Endothelial cell of umbilical vein (primary cell): ENCODE results near the gene USP12. TPM values are rescaled to one million over a fixed set of nuclear protein-coding genes. Genes with fewer than 3 reads are reported as not detected.

Source experiments
- BruUV-seq: library from RNA; stranded (reverse); fragments of 400-500 nt; replicated peaks from 2 replicates; lab custom pipeline; 2021; lab: Mats Ljungman, UMichigan
- CTCF ChIA-PET: fragments of 300-600, 350-600 bp; sonication (Branson Sonifier 250); formaldehyde crosslinking; loops from one replicate; lab custom pipeline; 2021; ENCODE audit warnings: antibody characterized with exemption, inconsistent platforms; lab: Charles Lee
- POLR2A ChIA-PET: fragments of 300-600, 350-600 bp; sonication (Branson Sonifier 250); formaldehyde crosslinking; loops from one replicate; lab custom pipeline; 2021; ENCODE audit warnings: antibody characterized with exemption, inconsistent platforms; lab: Charles Lee
- DNase-seq: peaks from one replicate; pipeline ENCODE4 v3.0.0-alpha.2; 2011; ENCODE audit warnings: low read depth, low spot score
- FAIRE-seq: peaks from 2 replicates; lab custom pipeline; 2011; peaks lifted over from hg19 to GRCh38; lab: Jason Lieb, UNC
- H2AFZ ChIP-seq: 2 replicates; pipeline ENCODE4 v1.6.0; 2012; ENCODE audit warnings: low read depth, low read length, control low read depth, inconsistent platforms
- H3K27ac ChIP-seq: 2 replicates; pipeline ENCODE4 v1.5.1; 2011; ENCODE audit warnings: low read depth, mild to moderate bottlenecking, control low read depth, low read length, moderate library complexity; ENCODE audit not compliant: insufficient read depth
- H3K27me3 ChIP-seq, 2 experiments: 2 replicates each; pipeline versions ENCODE4 v1.6.0 to v1.6.1; 2011; ENCODE audit warnings: low read length in 2 of 2, mixed read lengths in 1 of 2; ENCODE audit not compliant: control insufficient read depth in 2 of 2, insufficient read depth in 2 of 2
- H3K36me3 ChIP-seq, 2 experiments: 2 replicates in 1 of 2; 3 replicates in 1 of 2; pipeline ENCODE4 v1.5.1; 2011; ENCODE audit warnings: low read length in 2 of 2, mild to moderate bottlenecking in 1 of 2, moderate library complexity in 1 of 2; ENCODE audit not compliant: control insufficient read depth in 2 of 2, insufficient read depth in 2 of 2; ENCODE audit errors: extremely low read depth in 1 of 2
- H3K4me1 ChIP-seq: 3 replicates; pipeline ENCODE4 v1.5.1; 2011; ENCODE audit warnings: mild to moderate bottlenecking, low read length; ENCODE audit not compliant: control insufficient read depth, insufficient read depth; ENCODE audit errors: extremely low read depth
- H3K4me2 ChIP-seq: 2 replicates; pipeline ENCODE4 v1.6.1; 2011; ENCODE audit warnings: low read length, control low read depth, mixed read lengths; ENCODE audit not compliant: insufficient read depth
- H3K4me3 ChIP-seq, 3 experiments: fragments of 200-600 bp in 1 of 3; sonication (generic), shearing (Covaris generic) in 1 of 3; replicated peaks in 1 of 3; 2 replicates each; pipeline ENCODE4 v1.5.1; 2011 to 2016; ENCODE audit warnings: control low read depth in 3 of 3, low read length in 3 of 3, mild to moderate bottlenecking in 2 of 3, inconsistent platforms in 1 of 3, low read depth in 1 of 3, moderate library complexity in 1 of 3; ENCODE audit not compliant: insufficient read depth in 1 of 3
- H3K79me2 ChIP-seq: 2 replicates; pipeline ENCODE4 v1.6.0; 2012; ENCODE audit warnings: low read length, inconsistent platforms; ENCODE audit not compliant: control insufficient read depth, insufficient read depth
- H3K9ac ChIP-seq: replicated peaks from 2 replicates; pipeline ENCODE3; 2011; ENCODE audit warnings: low read length, control low read depth; ENCODE audit not compliant: insufficient read depth; ENCODE audit errors: extremely low read depth
- H3K9me1 ChIP-seq: replicated peaks from 3 replicates; pipeline ENCODE4 v1.6.0; 2011; ENCODE audit warnings: mild to moderate bottlenecking, low read length; ENCODE audit not compliant: control insufficient read depth, insufficient read depth; ENCODE audit errors: extremely low read depth
- H3K9me3 ChIP-seq: replicated peaks from 2 replicates; pipeline ENCODE4 v1.5.1; 2012; ENCODE audit warnings: low read length, inconsistent platforms; ENCODE audit not compliant: control insufficient read depth, insufficient read depth
- H4K20me1 ChIP-seq: replicated peaks from 2 replicates; pipeline ENCODE3; 2011; ENCODE audit warnings: mild to moderate bottlenecking, low read length; ENCODE audit not compliant: control insufficient read depth, insufficient read depth; ENCODE audit errors: extremely low read depth
- EZH2 ChIP-seq: IDR thresholded peaks from 2 replicates; pipeline ENCODE4 v1.6.1; 2012; ENCODE audit warnings: borderline replicate concordance, low read depth, mild to moderate bottlenecking, moderate library complexity, low read length, inconsistent platforms; ENCODE audit not compliant: severe bottlenecking
- FOS ChIP-seq: IDR thresholded peaks from 2 replicates; pipeline ENCODE4 v1.6.1; 2011; ENCODE audit warnings: mild to moderate bottlenecking, low read length, moderate library complexity, borderline replicate concordance; ENCODE audit not compliant: insufficient read depth
- GATA2 ChIP-seq: IDR thresholded peaks from 2 replicates; pipeline ENCODE4 v1.7.0; 2011; ENCODE audit warnings: low read depth, mild to moderate bottlenecking, moderate library complexity, mixed read lengths, low read length; ENCODE audit not compliant: insufficient read length, insufficient read depth
- JUN ChIP-seq: IDR thresholded peaks from 2 replicates; pipeline ENCODE4 v1.6.1; 2011; ENCODE audit warnings: borderline replicate concordance, low read depth; ENCODE audit not compliant: insufficient read length, insufficient read depth
- MYC ChIP-seq: IDR thresholded peaks from one replicate; pipeline ENCODE4 v1.6.1; 2011; ENCODE audit warnings: mild to moderate bottlenecking, low read depth, low read length
- POLR2A ChIP-seq: IDR thresholded peaks from 2 replicates; pipeline ENCODE4 v1.6.1; 2012; ENCODE audit warnings: low read depth, mild to moderate bottlenecking, control low read depth, low read length
- POLR2AphosphoS5 ChIP-seq: IDR thresholded peaks from 2 replicates; pipeline ENCODE4 v1.6.1; 2012; ENCODE audit warnings: low read depth, mild to moderate bottlenecking, control low read depth, low read length, moderate library complexity; ENCODE audit not compliant: insufficient read depth
- dilution Hi-C: fragments of 300-500 bp; cut with MboI; formaldehyde crosslinking; loops from one replicate; pipeline ENCODE4 v1.15.0; 2019; ENCODE audit warnings: low sequenced_read_pairs; ENCODE audit not compliant: extremely low pct_ligation_motif_present
- intact Hi-C: fragments of 100-400 bp; cut with micrococcal nuclease; formaldehyde crosslinking; loops from one replicate; pipeline ENCODE4 v1.10.0; 2022
- polyA plus RNA-seq, 4 experiments: library from polyadenylated mRNA; depleted of rRNA in 3 of 4; stranded (reverse) in 3 of 4; unstranded in 1 of 4; fragments of >200 nt; gene quantifications; 2 replicates each; pipeline versions ENCODE4 v1.2.1 to v1.2.3, GENCODE V29; 2011 to 2012; ENCODE audit warnings: missing spikeins in 1 of 4
- total RNA-seq: library from RNA; stranded (reverse); gene quantifications from 2 replicates; pipeline ENCODE4 v1.2.3, GENCODE V29; 2021
- TF ChIP-seq, protein P1 (sequence below): IDR thresholded peaks from 2 replicates; pipeline ENCODE4 v1.6.1; 2011; ENCODE audit not compliant: insufficient read depth, insufficient read length
- TF ChIP-seq, protein P2 (sequence below), 2 donors: IDR thresholded peaks; 1 replicate in 1 of 2; 2 replicates in 1 of 2; pipeline ENCODE4 v1.5.1; 2011; ENCODE audit warnings: low read length in 2 of 2, mild to moderate bottlenecking in 2 of 2, moderate library complexity in 2 of 2, control low read depth in 1 of 2, inconsistent platforms in 1 of 2, low read depth in 1 of 2; ENCODE audit not compliant: insufficient read depth in 1 of 2; ENCODE audit errors: extremely low read depth in 1 of 2

USP12 gene
- total and polyA plus RNA-seq, 2 donors (not counting 3 experiments of a cell fraction or from before 2014, with no cell fraction given), result 6.2 to 33.4 TPM

DNA sequence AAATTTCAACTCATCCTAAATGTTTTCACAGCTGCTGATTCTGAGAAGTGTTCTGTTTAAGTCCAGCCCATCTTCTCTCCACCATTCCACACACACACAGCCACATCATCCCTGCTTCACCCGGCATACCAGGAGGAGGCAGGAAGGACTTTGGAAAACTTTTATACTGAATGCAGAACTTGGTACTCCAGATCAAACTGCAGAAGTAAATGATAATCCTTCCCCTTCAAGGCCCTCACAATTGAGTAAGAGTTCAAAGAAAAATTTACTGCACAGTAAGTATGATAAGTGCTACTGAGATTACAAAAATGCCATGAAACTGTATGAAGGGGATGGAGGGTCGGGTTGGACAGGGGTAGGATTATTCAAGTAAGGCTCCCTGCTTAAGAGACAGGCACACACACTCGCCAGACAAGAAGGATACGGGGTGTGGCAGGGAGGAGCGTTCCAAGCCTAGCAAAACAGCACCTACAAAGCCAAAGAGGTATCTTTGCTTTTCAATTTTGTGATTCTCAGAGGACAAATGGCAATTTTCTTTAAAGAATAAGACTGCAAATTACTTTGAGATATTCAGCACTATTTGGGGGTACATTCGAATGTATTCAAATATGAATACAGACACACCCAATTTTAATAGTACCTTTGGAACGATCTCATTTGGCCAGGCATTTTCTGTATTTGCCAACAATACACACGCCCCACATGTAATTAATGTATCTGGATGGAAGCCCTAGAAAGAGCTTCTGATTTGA is 2.5 kb downstream of the USP12 start:
- H3K4me1 ChIP-seq, result peaks cover 38% of the 10 kb centered on the region
- H3K9ac ChIP-seq, result peak overlapping the region; percentile 16
- ChIA-PET CTCF (interaction anchor here (0.6 to 2.2 kb wide), 4 partner anchors 15 to 184 kb away, joined by 3 to 6 read pairs (median 5); partner anchors contain the start of gene RASL11A), POLR2A (no interaction called here)
- no peaks in the 10 kb centered on the region for H3K27me3 ChIP-seq
- no peak overlapping the region for H3K27ac ChIP-seq
- DNase-seq (peak; percentile 24), FAIRE-seq (peak; percentile 44)
- H3K79me2 ChIP-seq, result peaks cover 69% of the 10 kb centered on the region
- dilution Hi-C loops, result no loop called here
- no TSS peak for BruUV-seq
- H3K4me2 ChIP-seq, result peak overlapping the region; percentile 100
- no peaks in the 10 kb centered on the region for H3K36me3 ChIP-seq
- H3K4me3 ChIP-seq, result peak overlapping the region in 1 of 3 experiments; percentile 98
- TF ChIP-seq MYC (no peak), GATA2 (no peak), JUN (no peak), EZH2 (no peak), FOS (no peak), POLR2AphosphoS5 (no peak), POLR2A (no peak)
- TF ChIP-seq, protein P1, sequence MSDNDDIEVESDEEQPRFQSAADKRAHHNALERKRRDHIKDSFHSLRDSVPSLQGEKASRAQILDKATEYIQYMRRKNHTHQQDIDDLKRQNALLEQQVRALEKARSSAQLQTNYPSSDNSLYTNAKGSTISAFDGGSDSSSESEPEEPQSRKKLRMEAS, result no peak
- TF ChIP-seq, protein P2, sequence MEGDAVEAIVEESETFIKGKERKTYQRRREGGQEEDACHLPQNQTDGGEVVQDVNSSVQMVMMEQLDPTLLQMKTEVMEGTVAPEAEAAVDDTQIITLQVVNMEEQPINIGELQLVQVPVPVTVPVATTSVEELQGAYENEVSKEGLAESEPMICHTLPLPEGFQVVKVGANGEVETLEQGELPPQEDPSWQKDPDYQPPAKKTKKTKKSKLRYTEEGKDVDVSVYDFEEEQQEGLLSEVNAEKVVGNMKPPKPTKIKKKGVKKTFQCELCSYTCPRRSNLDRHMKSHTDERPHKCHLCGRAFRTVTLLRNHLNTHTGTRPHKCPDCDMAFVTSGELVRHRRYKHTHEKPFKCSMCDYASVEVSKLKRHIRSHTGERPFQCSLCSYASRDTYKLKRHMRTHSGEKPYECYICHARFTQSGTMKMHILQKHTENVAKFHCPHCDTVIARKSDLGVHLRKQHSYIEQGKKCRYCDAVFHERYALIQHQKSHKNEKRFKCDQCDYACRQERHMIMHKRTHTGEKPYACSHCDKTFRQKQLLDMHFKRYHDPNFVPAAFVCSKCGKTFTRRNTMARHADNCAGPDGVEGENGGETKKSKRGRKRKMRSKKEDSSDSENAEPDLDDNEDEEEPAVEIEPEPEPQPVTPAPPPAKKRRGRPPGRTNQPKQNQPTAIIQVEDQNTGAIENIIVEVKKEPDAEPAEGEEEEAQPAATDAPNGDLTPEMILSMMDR (IDR thresholded peaks at IDR 0.05; ENCODE audit: extremely low read depth in 1 of 2, insufficient read depth in 1 of 2, low read depth in 1 of 2, low read length in 2 of 2), result no peak
- H3K9me3 ChIP-seq, result no peaks in the 10 kb centered on the region
- no peak overlapping the region for H2AFZ ChIP-seq
- H4K20me1 ChIP-seq, result peaks cover 36% of the 10 kb centered on the region
- intact Hi-C loops, result no loop called here
- no peaks in the 10 kb centered on the region for H3K9me1 ChIP-seq
